Transverse colon (tissue), 4 donors: ENCODE results near the gene CFAP157.

ENCODE experiments used
- POLR2AphosphoS5 ChIP-seq, 3 donors: sonication (generic); formaldehyde crosslinking; IDR thresholded peaks; one replicate each; pipeline ENCODE4 v1.6.1; 2016; ENCODE audit warnings: antibody characterized with exemption in 3 of 3
- TF ChIP-seq, protein P1 (sequence below), 5 experiments: fragments of 200-600 bp in 3 of 5; fragments of 450-650 bp in 2 of 5; sonication (generic) in 3 of 5; IDR thresholded peaks; 1 replicate in 2 of 5; 2 replicates in 3 of 5; pipeline ENCODE4 v1.5.1; 2016 to 2017; ENCODE audit warnings: antibody characterized with exemption in 5 of 5, inconsistent platforms in 3 of 5, mild to moderate bottlenecking in 2 of 5, moderate library complexity in 1 of 5

DNA sequence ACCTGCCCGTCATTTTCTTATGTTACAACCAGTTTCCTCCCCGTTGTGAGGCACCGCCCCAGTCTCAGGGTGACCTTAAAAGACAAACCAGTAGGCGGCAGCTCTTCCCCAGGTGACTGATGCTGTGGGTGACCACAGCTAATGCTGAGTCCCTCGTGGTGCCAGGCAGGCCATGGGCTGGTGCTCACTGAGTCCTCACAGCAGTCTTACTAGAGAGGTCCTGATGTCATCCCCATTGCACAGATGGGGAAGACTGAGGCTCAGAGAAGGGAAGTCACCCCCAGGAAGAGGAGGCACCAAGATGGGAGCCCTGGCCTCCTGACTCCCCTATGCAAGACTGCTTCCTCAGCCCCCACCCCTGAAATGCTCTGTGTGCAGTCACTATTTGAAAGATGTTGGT lies 978 bp downstream of the CFAP157 start:
- TF ChIP-seq POLR2AphosphoS5 (IDR thresholded peaks at IDR 0.05), result no peak
- TF ChIP-seq, protein P1, sequence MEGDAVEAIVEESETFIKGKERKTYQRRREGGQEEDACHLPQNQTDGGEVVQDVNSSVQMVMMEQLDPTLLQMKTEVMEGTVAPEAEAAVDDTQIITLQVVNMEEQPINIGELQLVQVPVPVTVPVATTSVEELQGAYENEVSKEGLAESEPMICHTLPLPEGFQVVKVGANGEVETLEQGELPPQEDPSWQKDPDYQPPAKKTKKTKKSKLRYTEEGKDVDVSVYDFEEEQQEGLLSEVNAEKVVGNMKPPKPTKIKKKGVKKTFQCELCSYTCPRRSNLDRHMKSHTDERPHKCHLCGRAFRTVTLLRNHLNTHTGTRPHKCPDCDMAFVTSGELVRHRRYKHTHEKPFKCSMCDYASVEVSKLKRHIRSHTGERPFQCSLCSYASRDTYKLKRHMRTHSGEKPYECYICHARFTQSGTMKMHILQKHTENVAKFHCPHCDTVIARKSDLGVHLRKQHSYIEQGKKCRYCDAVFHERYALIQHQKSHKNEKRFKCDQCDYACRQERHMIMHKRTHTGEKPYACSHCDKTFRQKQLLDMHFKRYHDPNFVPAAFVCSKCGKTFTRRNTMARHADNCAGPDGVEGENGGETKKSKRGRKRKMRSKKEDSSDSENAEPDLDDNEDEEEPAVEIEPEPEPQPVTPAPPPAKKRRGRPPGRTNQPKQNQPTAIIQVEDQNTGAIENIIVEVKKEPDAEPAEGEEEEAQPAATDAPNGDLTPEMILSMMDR (IDR thresholded peaks at IDR 0.05), result peak in 2 of 5 experiments; percentile 11 to 29
